GM19351 (cell line): ENCODE measurements around the gene BTAF1.
"Not testable (repeated sequence)": the region's sequence is repeated elsewhere in the genome, so short reads cannot be mapped to it uniquely, and the experiment has no call there.

Source experiments
- ATAC-seq: cut with Tn5 transposase; IDR thresholded peaks from one replicate; pipeline ENCODE4 v1.9.1; 2021; ENCODE audit warnings: mild to moderate bottlenecking, moderate library complexity; ENCODE audit not compliant: unreplicated experiment

The BTAF1 gene

DNA sequence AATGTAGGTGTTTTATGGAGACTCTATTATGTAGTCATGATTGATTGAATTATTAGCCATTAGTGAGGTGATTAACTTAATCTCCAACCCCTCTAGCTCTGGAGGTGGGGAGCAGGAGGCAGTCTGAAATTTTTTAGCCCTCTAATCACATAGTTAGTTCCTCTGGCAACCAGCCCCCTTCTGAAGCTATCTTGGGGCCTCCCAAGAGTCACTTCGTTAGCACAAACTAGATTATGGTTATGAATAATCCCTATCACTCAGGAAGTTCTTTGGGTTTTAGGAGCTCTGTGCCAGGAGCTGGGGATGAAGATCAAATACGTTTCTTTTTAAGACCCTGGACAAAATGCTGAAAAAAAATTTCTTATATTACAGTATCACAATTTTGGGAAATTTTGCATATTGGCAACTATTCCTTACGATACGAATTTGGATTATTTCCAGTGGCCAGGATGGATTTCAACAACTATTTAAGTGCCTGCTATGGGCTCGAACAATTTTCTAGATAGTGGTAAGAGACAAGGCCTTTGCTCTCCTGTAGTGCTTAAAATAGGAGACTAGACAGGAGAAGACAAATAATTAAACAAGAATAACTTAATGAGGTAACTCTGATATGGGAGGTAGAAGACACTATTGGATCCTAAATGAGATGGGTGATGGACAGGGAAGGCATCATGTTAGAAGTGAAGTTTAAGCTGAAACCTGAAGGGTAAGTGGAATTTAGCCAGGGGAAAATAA, 52.9 kb downstream of the BTAF1 start:
- no peak for ATAC-seq

DNA sequence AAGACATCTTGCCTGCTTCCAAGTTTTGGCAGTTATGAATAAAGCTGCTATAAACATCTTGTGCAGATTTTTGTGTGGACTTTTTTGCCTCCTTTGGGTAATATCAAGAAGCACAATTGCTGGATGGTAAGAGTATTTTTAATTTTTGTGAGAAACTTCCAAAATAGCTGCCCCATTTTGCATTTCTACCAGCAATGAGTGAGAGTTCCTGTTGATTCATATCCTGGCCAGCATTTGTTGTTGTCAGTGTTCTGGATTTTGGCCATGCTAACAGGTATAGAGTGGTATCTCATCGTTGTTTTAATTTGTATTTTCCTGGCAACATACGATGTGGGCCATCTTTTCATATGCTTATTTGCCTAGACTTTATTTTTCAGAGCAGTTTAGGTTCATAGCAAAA, 53.9 kb downstream of the BTAF1 start:
- ATAC-seq = no peak

DNA sequence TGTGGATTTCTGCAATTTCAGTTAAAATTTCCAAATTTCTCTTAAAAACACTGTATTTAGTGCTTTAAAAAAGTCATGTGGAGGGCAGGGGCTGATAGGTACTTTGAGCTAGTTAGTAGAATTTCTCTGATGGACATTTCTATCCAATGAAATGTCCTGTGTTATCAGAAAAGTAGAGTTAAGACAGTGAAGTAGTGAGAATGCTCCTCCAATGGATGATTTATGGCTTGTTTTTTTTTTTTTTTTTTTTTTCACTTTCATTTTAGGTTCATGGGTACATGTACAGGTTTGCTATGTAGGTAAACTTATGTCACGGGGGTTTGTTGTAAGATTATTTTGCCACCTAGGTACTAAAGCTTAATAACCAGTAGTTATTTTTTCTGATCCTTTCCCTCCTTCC, 55.0 kb downstream of the BTAF1 start:
- ATAC-seq = no peak

DNA sequence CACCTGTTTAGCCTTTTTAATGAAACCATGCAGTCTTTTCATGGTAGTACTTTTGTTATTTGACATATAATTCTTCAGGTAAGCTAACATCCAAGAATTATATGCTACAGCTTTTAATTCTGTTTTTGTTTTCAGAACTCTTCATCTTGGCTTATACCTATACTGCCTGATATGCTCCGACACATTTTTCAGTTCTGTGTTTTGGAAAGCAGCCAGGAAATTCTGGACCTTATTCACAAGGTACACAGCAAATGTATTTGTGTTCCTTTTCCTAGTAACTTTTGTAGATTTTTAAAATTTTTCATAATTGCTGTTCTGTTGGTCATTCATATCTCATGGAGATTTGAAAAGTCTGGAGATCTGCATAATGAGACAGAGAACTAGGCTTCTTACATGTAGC, 56.7 kb downstream of the BTAF1 start:
- no peak for ATAC-seq

DNA sequence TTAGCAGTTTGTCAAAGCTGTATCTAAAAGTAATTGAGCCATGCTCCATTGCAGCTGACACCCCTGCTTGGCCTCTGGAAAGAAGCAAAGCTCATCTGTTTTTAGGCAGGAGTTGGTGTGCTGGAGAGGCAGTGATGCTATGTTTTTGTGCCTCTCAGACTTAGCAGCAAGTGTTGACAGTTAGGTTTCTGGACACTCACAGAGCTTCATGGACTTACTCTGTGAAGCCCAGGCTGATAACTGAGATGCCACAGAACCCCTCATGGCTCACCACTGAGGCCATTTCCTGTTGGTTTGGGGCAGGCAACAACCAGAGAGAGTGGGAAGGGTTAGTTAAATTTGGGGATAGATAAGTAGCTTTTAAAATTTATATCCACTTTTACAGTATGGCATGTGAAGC, 59.8 kb downstream of the BTAF1 start:
- no peak for ATAC-seq

DNA sequence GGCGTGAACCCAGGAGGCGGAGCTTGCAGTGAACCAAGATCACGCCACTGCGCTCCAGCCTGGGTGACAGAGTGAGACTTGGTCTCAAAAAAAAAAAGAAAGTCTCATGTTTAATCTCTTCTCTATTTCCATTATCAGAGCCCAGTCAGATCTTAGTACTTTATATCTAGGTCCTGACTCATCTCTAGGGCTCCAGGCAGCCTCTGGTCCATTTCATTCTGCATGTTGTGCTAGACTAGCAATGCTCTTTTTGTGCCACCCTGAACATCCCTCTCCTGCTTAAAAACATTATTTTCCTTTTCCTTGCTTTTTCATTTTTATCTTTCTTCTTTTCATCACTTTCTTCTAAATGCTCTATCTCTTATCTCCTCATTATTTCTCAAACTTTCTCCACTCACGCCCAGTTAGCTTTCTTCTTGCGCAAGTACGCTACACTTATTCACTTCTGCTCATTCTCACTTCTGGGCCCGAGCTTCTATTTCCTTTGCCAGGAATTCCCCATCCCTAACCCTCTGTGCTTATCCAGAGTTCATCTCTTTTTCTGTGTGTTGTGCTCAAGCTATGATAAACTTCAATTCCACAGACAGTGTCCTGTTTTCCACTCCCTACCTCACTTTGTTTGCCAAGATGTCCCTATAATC, 63.9 kb downstream of the BTAF1 start:
- no peak for ATAC-seq

DNA sequence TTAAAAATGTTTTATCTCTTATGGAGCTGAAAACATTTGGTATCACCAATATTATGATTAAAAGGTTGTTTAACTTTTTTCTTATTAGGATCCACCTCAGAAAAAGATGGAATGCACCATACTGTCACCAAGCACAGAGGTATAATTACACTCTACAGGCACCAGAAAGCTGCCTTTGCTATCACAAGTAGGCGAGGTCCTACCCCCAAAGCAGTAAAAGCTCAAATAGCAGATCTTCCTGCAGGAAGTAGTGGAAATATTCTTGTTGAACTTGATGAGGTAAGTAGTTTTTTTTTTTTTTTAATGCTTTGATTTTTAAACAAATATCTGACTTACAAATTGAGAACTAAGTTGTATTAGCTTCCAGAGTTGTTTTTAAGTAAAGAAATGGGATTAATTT, 68.5 kb downstream of the BTAF1 start:
- no peak for ATAC-seq

DNA sequence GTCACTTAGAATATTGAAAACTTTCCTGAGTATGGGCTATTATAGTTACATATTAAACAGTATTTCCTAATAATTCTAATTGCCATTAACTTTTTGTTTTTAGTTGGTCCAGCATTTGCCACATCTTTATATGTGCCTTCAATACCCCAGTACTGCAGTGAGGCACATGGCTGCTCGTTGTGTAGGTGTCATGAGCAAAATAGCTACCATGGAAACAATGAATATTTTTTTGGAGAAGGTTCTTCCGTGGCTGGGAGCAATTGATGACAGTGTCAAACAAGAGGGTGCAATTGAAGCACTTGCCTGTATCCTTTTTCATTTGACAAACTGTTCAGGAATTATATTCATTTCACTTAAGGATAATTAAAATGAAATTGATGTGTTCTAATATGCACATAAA, 72.7 kb downstream of the BTAF1 start:
- no peak for ATAC-seq

DNA sequence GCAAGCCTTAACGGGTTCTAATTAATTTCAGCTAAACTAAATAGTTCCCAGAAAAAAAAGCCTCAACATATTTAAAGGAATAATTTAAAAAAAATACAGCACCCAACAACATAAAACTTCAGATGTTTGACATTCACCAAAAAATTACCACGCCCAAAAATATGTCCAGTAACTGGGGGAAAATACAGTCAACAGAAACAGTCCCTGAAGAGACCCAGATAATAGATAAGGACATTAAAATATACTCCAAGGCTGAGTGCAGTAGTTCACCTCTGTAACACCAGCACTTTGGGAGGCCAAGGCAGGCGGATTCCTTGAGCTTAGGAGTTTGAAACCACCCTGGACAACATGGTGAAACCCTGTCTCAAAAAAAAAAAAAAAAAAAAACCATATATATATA, 78.0 kb downstream of the BTAF1 start:
- no peak for ATAC-seq

DNA sequence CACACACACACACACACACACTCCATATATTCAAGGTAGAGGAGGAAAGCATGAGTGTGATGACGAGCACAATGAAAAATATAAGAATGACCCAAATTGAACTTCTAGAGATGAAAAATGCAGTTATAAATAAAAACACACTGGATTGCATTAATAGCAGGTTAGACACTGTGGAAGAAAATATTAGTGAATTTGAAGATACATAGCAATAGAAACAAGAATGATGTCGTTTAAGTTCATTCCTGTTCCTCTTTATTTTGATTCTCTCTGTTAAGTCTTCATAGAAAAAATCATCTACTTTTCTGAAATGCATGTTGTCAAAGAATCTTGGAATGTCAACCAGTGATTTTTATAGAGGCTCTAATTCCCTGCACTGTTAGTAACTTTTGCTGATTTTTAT, 78.4 kb downstream of the BTAF1 start:
- ATAC-seq = no peak

DNA sequence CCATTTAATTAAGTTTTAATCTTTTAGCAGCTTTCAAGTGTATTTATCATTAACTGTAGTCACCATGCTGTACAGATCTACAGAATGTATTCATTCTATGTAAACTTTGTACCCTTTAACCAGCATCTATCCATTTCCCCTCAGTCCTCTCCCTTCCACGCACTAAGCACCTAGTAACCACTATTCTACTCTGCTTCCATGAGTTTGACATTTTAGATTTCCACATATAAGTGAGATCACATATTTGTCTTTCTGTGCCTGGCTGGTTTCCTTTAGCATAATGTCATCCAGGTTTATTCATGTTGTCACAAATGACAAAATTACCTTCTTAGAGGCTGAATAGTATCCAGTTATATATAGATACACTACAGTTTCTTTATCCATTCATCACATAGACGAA, 79.7 kb downstream of the BTAF1 start:
- no peak for ATAC-seq

DNA sequence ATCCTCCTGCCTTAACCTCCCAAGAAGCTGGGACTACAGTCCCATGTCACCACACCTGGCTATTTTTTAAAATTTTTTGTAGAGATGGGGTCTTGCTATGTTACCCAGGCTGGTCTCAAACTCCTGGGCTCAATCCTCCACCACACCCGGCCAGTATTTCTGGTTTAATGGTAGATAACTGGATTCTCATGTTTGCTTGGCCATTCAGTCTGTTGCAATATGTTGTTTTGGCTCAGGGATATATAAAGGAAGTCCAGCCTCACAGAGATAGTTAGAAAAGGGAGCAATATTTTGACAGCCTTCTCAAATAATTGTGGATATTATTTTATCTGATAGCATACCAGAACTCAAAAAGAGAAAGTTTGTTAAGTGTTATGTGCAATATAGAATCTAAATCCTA, 82.4 kb downstream of the BTAF1 start:
- ATAC-seq = no peak

DNA sequence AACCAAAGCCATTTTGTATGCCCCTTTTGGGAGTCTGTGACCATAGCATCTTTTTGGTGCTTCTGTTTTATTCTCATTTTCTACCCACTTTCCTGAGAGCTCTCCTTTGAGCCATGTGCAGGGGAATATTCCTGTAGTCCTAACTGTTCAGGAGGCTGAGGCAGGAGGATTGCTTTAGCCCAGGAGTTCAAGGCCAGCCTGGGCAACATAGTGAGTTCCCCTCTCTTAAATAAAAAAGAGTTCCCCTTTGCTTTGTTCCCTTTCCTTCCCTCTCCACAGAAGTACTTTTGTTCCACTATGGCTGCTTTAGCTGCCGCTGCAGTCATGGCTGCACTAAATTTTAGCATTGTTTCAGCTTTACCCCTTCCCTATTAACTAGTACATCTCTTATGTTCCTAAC, 85.9 kb downstream of the BTAF1 start:
- ATAC-seq = no peak

DNA sequence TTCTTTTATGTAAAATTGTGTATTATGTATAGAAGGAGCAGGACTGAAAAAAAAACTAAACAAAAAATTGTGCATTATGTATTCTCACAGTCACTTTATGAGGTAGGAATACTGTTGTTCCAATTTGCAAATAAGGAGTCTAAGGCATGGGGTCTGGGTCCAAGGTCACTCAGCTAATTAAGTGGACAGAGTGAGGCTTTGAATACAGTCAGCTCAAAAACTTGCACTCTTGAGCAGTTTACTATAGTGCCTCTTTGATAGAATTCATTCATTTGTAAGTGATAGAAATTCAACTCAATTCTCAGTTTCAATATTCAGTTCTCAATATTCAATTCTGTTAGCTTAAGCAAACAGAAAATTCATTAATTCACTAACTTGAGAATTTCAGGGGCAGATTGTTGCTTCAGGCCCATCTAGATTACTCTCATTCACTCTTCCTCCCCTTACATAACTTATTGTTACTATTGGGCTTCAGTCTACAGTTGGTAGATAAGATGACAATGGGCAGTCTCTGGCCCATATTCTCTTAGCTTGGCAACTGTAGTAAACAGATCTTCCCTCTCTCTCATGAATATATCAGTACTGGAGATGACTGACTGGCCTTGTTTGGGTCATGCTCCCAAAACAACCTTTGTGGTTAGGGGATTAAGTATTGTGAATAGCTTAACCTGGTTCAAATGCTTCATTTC, 86.6 kb downstream of the BTAF1 start:
- no peak for ATAC-seq

DNA sequence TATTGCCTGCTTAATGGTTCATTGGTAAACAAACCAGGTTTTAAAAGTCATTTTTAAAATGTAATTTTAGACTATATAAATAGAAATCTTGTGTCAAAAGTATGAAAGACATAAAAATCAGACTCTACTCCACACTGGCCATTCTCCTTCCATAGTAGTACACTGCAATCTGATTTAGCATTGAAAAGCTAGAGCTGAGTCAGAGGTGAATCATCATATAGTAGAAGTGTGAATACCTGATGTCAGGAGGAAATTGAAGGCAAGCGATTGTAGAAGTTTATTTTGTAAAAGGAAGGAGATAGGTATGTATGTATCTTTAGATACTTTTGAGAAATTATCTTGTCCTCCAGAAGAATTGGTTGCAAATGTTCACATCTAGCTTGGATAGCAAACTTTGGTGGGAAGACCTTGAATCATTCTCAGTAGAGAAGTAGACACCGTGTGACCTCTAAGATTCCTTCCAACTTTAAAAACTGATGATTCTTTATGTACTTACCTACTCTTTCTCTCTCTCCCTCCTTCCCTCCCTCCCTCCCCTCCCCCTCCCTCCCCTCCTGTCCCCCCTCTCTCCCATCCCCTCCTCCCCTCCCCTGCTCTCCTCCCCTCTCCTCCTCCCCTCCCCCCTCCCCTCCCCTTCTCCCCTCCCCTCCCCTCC, 88.1 kb downstream of the BTAF1 start:
- ATAC-seq = no peak

DNA sequence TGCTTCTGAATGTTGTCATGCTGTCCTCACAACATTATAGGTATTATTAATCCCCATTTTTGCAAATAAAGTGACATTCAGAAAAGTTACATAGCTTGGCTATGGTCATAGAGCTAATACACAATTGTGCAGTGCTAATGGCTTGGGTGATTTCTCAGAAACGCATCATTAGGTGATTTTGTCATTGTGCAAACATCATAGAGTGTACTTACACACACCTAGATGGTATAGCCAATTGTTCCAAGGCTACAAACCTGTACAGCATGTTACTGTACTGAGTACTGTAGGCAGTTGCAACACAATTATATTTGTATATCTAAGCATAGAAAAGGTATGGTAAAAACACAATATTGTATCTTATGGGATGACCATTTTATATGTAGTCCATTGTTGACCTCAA, 91.0 kb downstream of the BTAF1 start:
- ATAC-seq = no peak

DNA sequence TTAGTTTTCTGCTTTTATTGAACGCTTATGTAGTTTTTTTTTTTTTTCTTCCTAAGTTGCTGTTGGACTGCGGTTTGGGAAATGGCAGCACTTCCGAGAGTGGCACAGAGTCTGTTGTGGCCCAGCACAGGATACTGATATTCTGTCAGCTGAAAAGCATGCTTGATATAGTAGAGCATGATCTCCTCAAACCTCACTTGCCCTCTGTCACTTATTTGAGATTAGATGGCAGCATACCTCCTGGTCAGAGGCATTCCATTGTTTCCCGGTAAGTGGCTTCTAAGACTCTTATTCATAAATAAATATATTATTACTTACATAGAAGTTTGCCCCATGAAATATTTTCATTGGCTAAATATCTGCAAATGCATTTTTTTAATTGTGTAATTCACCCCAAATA, 101.1 kb downstream of the BTAF1 start:
- ATAC-seq = no peak

DNA sequence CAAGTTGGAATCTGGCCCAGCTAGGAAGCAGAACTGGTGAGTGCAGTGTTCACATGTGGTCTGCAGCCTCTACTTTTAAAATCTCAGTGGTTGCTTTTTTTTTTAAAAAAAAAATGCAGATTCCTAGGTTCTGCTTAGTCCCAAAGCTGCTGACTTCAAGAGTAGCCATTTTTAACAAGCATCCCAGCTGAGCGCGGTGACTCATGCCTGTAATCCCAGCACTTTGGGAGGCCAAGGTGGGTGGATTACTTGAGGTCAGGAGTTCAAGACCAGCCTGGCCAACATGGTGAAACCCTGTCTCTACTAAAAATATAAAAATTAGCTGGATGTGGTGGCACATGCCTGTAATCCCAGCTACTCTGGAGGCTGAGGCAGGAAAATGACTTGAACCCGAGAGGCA, 101.8 kb downstream of the BTAF1 start:
- not testable (repeated sequence) for ATAC-seq

DNA sequence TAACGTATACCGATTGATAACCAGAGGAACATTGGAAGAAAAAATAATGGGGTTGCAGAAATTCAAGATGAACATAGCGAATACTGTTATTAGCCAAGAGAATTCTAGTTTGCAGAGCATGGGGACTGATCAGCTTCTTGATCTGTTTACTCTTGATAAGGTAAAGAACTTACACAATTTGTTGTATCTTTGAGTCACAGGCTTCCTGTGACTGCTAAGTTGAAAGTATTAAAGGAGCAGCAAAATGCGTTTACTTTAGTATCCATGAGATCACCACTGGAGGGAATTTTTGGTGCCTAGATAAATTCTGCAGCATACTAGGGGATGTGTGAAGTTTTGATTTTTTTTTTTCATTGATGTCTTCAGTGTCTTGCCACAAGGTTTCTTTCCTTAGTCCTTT, 103.6 kb downstream of the BTAF1 start:
- no peak for ATAC-seq

DNA sequence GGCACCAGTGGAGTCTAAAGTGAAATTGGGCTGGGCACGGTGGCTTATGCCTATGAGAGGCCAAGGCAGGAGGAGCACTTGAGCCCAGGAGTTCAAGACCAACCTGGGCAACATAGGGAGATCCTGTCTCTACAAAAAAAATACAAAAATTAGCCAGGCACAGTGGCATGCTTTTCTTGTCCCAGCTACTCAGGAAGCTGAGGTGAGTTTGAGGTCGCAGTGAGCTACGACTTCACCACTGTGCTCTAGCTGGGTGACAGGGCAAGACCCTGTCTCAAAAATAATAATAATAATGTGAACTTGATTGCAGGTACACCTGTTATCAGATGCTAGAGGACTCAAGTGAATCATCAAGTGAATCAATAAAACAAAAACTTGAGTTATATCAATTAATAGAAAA, 108.0 kb downstream of the BTAF1 start:
- ATAC-seq = no peak

DNA sequence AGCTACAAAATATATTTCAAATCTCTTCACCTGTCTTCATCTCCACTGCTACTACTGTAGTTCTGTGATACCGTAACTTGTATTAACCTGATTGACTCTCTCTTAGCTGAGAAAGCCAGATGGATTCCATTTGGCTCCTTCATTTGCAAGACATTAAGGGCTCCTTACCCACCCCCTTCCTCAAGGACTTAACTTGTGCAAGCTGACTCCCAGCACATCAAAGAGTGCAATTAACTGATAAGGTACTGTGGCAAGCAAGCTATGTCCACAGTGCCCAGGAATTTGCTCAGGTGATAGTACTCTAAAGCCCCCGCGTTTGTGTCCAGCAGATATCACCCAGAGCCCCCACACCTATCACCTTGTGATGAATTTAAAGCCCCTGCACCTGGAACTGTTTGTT, 109.5 kb downstream of the BTAF1 start:
- not testable (repeated sequence) for ATAC-seq

DNA sequence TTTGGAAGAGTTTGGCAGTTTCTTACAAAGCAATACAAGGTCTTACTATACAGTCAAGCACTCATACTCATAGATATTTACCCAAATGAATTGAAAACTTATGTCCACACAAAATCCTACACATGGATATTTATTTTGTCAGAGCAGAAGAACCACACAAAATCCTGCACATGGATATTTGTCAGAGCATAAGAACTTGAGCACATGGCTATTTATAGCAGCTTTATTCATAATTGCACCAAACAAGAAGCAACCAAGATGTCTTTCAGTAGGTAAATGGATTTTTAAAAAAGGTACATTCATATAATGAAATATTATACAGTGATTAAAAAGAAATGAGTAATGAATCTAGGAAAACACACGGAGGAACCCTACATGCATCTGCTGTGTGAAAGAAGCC, 115.4 kb downstream of the BTAF1 start:
- no peak for ATAC-seq
